ENCODE data around the gene CYB561D1. TPM values are rescaled to one million over a fixed set of nuclear protein-coding genes. Genes with fewer than 3 reads are reported as not detected.

Gene CYB561D1
- total RNA-seq, 1 donor from 2014 or later = 10.4 TPM

GRCh38 chr1:109498161-109498801 is 4.4 kb downstream of the CYB561D1 start:
- H3K4me1 Mint-ChIP-seq (ENCODE audit: unreplicated experiment) = peaks cover 36% of the 10 kb centered on the region
- DNase-seq (ENCODE audit: extremely low spot score, unreplicated experiment) = no peak
- H3K4me3 Mint-ChIP-seq = no peak overlapping the region
- no peaks in the 10 kb centered on the region for H3K27me3 Mint-ChIP-seq
- H3K27ac Mint-ChIP-seq = no peak overlapping the region
- H3K36me3 Mint-ChIP-seq = no peaks in the 10 kb centered on the region
- TF ChIP-seq CTCF (conservative IDR thresholded peaks at IDR 0.05) = peak; percentile 79
- H3K9me3 Mint-ChIP-seq = no peaks in the 10 kb centered on the region

GRCh38 chr1:109499081-109499480 is 5.2 kb downstream of the CYB561D1 start:
- no peak for TF ChIP-seq CTCF (conservative IDR thresholded peaks at IDR 0.05)
- Mint-ChIP-seq H3K27ac (peak overlapping the region; percentile 71), H3K4me3 (peak overlapping the region; percentile 31), H3K36me3 (no peaks in the 10 kb centered on the region), H3K4me1 (ENCODE audit: unreplicated experiment) (peaks cover 36% of the 10 kb centered on the region), H3K27me3 (no peaks in the 10 kb centered on the region), H3K9me3 (no peaks in the 10 kb centered on the region)
- no peak for DNase-seq (ENCODE audit: extremely low spot score, unreplicated experiment)

- TF ChIP-seq CTCF (conservative IDR thresholded peaks at IDR 0.05) = peak; percentile 53
- peak overlapping the region; percentile 58 for H3K4me3 Mint-ChIP-seq
- H3K27ac Mint-ChIP-seq = peak overlapping the region; percentile 71
- no peaks in the 10 kb centered on the region for H3K36me3 Mint-ChIP-seq
- H3K9me3 Mint-ChIP-seq = no peaks in the 10 kb centered on the region
- no peak for DNase-seq (ENCODE audit: extremely low spot score, unreplicated experiment)
- H3K4me1 Mint-ChIP-seq (ENCODE audit: unreplicated experiment) = peaks cover 36% of the 10 kb centered on the region
- no peaks in the 10 kb centered on the region for H3K27me3 Mint-ChIP-seq
These were observed 6.0 kb downstream of the CYB561D1 start for GRCh38 chr1:109499661-109500536.

GRCh38 chr1:109500941-109501381 is 7.1 kb downstream of the CYB561D1 start:
- peak overlapping the region; percentile 21 for H3K27ac Mint-ChIP-seq

More at GRCh38 chr1:109500941-109501381, 7.1 kb downstream of the CYB561D1 start:
- no peaks in the 10 kb centered on the region for H3K9me3 Mint-ChIP-seq
- H3K4me3 Mint-ChIP-seq = no peak overlapping the region
- peaks cover 31% of the 10 kb centered on the region for H3K4me1 Mint-ChIP-seq (ENCODE audit: unreplicated experiment)
- no peak for DNase-seq (ENCODE audit: extremely low spot score, unreplicated experiment)
- no peak for TF ChIP-seq CTCF (conservative IDR thresholded peaks at IDR 0.05)
- H3K27me3 Mint-ChIP-seq = no peaks in the 10 kb centered on the region
- H3K36me3 Mint-ChIP-seq = no peaks in the 10 kb centered on the region
